Measurements from ENCODE around the gene SETBP1.

DNA sequence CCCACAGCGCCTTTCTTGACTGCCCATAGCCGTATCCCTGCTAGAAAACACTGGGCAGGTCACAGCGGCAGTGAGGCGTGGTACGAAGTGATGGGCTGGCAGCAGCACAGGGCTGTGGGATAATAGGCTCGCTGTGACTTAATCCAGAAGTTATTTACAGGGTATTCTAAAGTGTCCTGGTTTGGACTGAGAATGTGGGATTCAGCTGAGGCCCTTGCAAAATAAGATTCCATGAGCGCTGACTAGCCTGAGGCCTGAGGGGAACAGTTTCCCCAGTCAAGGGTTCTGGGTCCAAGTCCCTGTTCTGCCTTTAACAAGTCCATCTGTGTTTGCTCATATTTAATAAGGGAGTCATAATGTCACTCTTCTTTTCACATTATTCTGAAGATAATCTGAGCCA is 34.6 kb downstream of the SETBP1 start:
- TF ChIP-seq, protein P1, sequence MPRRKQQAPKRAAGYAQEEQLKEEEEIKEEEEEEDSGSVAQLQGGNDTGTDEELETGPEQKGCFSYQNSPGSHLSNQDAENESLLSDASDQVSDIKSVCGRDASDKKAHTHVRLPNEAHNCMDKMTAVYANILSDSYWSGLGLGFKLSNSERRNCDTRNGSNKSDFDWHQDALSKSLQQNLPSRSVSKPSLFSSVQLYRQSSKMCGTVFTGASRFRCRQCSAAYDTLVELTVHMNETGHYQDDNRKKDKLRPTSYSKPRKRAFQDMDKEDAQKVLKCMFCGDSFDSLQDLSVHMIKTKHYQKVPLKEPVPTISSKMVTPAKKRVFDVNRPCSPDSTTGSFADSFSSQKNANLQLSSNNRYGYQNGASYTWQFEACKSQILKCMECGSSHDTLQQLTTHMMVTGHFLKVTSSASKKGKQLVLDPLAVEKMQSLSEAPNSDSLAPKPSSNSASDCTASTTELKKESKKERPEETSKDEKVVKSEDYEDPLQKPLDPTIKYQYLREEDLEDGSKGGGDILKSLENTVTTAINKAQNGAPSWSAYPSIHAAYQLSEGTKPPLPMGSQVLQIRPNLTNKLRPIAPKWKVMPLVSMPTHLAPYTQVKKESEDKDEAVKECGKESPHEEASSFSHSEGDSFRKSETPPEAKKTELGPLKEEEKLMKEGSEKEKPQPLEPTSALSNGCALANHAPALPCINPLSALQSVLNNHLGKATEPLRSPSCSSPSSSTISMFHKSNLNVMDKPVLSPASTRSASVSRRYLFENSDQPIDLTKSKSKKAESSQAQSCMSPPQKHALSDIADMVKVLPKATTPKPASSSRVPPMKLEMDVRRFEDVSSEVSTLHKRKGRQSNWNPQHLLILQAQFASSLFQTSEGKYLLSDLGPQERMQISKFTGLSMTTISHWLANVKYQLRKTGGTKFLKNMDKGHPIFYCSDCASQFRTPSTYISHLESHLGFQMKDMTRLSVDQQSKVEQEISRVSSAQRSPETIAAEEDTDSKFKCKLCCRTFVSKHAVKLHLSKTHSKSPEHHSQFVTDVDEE (CRISPR knock-in tag; IDR thresholded peaks at IDR 0.05) = no peak
- no peak for TF ChIP-seq TOX (CRISPR knock-in tag; IDR thresholded peaks at IDR 0.05; ENCODE audit: borderline replicate concordance)

All from SK-N-SH treated with all-trans-retinoic acid at 6 μM for 48 hours (cell line).